HG03442 (cell line): ENCODE results near the gene CFAP20.
"Not testable (repeated sequence)": the region's sequence is repeated elsewhere in the genome, so short reads cannot be mapped to it uniquely, and the experiment has no call there.

Experiments used
- ATAC-seq: cut with Tn5 transposase; IDR thresholded peaks from one replicate; pipeline ENCODE4 v1.9.1; 2021; ENCODE audit warnings: mild to moderate bottlenecking, moderate library complexity; ENCODE audit not compliant: unreplicated experiment

CFAP20 gene

GRCh38 chr16:58098207-58099096 is 30.7 kb downstream of the CFAP20 start:
- ATAC-seq = no peak

GRCh38 chr16:58096249-58096648 is 32.9 kb downstream of the CFAP20 start:
- ATAC-seq = no peak

- ATAC-seq = not testable (repeated sequence)
These were observed 33.6 kb downstream of the CFAP20 start for GRCh38 chr16:58095575-58095960.

- ATAC-seq = no peak
These were observed 34.2 kb downstream of the CFAP20 start for GRCh38 chr16:58094791-58095574.

GRCh38 chr16:58094026-58094425 is 35.2 kb downstream of the CFAP20 start:
- no peak for ATAC-seq

- ATAC-seq = not testable (repeated sequence)
These were observed 38.8 kb downstream of the CFAP20 start for GRCh38 chr16:58090396-58090795.

- no peak for ATAC-seq
These were observed 41.1 kb downstream of the CFAP20 start for GRCh38 chr16:58088091-58088490.

GRCh38 chr16:58087209-58087913 is 41.8 kb downstream of the CFAP20 start:
- no peak for ATAC-seq

GRCh38 chr16:58086381-58087208 is 42.6 kb downstream of the CFAP20 start:
- ATAC-seq = no peak

- no peak for ATAC-seq
These were observed 43.5 kb downstream of the CFAP20 start for GRCh38 chr16:58085584-58086251.

- no peak for ATAC-seq
These were observed 44.0 kb downstream of the CFAP20 start for GRCh38 chr16:58085171-58085570.

GRCh38 chr16:58084635-58085034 is 44.5 kb downstream of the CFAP20 start:
- ATAC-seq = no peak

- ATAC-seq = no peak
These were observed 46.8 kb downstream of the CFAP20 start for GRCh38 chr16:58082381-58082780.

- not testable (repeated sequence) for ATAC-seq
These were observed 48.5 kb downstream of the CFAP20 start for GRCh38 chr16:58080657-58081056.

GRCh38 chr16:58077796-58078195 is 51.4 kb downstream of the CFAP20 start:
- ATAC-seq = no peak

GRCh38 chr16:58076514-58076913 is 52.7 kb downstream of the CFAP20 start:
- no peak for ATAC-seq

GRCh38 chr16:58074657-58075056 is 54.5 kb downstream of the CFAP20 start:
- no peak for ATAC-seq

GRCh38 chr16:58073086-58073485 is 56.1 kb downstream of the CFAP20 start:
- ATAC-seq = not testable (repeated sequence)

GRCh38 chr16:58072134-58072533 is 57.0 kb downstream of the CFAP20 start:
- ATAC-seq = not testable (repeated sequence)

GRCh38 chr16:58070585-58070984 is 58.6 kb downstream of the CFAP20 start:
- ATAC-seq = no peak
